ENCODE measurements around the gene SLC6A16.
"Not testable (repeated sequence)": the region's sequence is repeated elsewhere in the genome, so short reads cannot be mapped to it uniquely, and the experiment has no call there.

The SLC6A16 gene

DNA sequence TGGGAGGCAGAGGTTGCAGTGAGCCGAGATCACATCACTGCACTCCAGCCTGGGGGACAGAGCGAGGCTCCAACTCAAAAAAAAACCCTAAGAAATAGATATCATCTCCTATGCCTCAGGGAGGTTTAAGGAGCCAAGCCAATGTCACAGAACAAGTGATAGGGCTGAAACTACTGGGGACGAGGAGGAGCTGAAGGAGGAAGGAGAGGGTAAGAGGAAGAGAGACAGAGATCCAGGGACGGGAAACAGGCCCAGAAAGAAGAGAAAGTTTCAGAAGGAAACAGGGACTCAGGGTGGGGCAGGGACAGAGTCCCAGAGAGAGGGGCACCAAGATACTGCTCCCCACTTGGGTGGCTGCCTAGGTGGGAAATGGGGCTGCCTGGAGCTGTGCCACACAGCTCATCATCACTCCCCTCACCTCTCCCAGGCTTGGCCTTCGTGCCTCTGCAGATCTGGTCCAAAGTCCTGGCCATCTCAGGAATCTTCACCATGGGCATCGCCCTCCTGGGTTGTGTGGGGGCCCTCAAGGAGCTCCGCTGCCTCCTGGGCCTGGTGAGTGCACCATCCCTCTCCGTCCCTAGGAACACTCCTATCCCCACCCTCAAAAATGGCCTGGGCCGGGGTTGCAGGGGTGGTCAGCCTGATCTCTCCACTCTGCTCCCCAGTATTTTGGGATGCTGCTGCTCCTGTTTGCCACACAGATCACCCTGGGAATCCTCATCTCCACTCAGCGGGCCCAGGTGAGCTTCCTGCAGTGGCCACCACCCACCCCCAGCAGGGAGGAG lies 11.7 kb upstream of the SLC6A16 start:
- Histone ChIP-seq H3K27me3 (no peaks in the 10 kb centered on the region), H3K9me3 (no peaks in the 10 kb centered on the region; the same call in 1 of the 2 replicates), H3K36me3 (no peaks in the 10 kb centered on the region), H3K4me1 (no peaks in the 10 kb centered on the region; the same call in 1 of the 2 replicates), H3K4me3 (ENCODE audit: low read depth, low read length) (no peak overlapping the region)
- no peak for DNase-seq
- TF ChIP-seq, protein P1, sequence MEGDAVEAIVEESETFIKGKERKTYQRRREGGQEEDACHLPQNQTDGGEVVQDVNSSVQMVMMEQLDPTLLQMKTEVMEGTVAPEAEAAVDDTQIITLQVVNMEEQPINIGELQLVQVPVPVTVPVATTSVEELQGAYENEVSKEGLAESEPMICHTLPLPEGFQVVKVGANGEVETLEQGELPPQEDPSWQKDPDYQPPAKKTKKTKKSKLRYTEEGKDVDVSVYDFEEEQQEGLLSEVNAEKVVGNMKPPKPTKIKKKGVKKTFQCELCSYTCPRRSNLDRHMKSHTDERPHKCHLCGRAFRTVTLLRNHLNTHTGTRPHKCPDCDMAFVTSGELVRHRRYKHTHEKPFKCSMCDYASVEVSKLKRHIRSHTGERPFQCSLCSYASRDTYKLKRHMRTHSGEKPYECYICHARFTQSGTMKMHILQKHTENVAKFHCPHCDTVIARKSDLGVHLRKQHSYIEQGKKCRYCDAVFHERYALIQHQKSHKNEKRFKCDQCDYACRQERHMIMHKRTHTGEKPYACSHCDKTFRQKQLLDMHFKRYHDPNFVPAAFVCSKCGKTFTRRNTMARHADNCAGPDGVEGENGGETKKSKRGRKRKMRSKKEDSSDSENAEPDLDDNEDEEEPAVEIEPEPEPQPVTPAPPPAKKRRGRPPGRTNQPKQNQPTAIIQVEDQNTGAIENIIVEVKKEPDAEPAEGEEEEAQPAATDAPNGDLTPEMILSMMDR (IDR thresholded peaks at IDR 0.05; ENCODE audit: low read depth, low read length), result no peak

DNA sequence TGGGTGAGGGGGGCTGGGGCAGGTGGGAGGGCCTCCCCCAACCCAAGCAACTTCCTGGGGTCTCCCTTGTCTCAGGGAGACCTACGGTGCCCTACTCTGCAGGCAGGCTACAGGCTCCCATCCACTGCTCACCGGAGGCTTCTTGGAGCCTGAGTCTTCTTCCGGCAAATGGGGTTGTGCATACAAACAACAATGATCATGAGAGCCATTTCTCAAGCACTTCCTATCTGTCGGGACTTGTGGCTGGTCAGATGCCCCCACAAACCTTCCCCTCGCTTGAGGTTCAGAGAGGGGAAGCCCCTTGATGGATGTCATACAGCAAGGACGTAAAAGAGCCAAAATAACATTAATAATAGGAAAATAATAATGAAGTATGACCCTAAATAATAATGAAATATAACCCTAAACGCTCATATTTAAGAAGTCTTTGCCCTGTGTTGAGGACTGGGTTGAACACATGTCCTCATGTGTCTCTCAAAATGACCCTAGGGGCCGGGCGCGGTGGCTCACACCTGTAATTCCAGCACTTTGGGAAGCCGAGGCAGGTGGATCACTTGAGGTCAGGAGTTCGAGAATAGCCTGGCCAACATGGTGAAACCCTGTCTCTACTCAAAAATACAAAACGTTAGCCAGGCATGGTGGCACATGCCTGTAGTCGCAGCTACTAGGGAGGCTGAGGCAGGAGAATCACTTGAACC lies 10.9 kb upstream of the SLC6A16 start:
- Histone ChIP-seq H3K36me3 (no peaks in the 10 kb centered on the region), H3K4me3 (ENCODE audit: low read depth, low read length) (no peak overlapping the region), H3K9me3 (no peaks in the 10 kb centered on the region; the same call in 1 of the 2 replicates), H3K27me3 (no peaks in the 10 kb centered on the region), H3K4me1 (no peaks in the 10 kb centered on the region; the same call in 1 of the 2 replicates)
- TF ChIP-seq, protein P1 (IDR thresholded peaks at IDR 0.05; ENCODE audit: low read depth, low read length), result no peak
- DNase-seq, result no peak

DNA sequence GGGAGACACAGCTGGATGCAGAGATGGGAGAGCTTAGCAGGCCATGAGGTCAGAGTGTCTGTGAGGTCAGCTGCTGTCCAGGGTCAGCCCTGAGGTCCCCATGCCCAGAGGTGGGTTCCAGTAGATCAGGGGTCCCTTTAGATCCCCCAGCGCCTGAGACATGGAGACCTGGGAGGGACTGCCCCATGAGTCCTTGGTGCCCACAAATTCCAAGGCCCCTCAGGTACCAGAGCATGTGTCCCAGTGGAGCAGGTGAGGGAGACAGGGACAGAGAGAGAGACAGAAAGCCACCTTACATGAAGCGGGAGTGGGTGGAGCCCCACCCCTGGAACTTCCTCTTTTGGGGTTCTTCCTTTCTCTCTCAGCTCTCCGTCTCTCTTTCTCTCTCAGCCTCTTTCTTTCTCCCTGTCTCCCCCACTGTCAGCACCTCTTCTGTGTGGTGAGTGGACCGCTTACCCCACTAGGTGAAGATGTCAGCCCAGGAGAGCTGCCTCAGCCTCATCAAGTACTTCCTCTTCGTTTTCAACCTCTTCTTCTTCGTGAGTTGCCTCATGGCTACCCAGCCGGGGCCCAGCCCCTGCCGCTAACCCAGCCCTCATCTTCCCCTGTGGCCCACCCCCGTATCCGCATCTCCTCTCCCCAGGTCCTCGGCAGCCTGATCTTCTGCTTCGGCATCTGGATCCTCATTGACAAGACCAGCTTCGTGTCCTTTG lies 10.2 kb upstream of the SLC6A16 start, which contains the start of gene CD37:
CD37 (plus strand) TSS at position 336 of the 713 bp plus-strand sequence; CDS start at position 471, 135 bp downstream.
- H3K27me3 ChIP-seq, result no peaks in the 10 kb centered on the region
- H3K4me3 ChIP-seq (ENCODE audit: low read depth, low read length), result no peak within 1 kb of the TSS
- H3K4me1 ChIP-seq, result no peaks in the 10 kb centered on the region; the same call in 1 of the 2 replicates
- no peaks in the 10 kb centered on the region; the same call in 1 of the 2 replicates for H3K9me3 ChIP-seq
- TF ChIP-seq, protein P1 (IDR thresholded peaks at IDR 0.05; ENCODE audit: low read depth, low read length), result no peak
- no peaks in the 10 kb centered on the region for H3K36me3 ChIP-seq
- no peak for DNase-seq

DNA sequence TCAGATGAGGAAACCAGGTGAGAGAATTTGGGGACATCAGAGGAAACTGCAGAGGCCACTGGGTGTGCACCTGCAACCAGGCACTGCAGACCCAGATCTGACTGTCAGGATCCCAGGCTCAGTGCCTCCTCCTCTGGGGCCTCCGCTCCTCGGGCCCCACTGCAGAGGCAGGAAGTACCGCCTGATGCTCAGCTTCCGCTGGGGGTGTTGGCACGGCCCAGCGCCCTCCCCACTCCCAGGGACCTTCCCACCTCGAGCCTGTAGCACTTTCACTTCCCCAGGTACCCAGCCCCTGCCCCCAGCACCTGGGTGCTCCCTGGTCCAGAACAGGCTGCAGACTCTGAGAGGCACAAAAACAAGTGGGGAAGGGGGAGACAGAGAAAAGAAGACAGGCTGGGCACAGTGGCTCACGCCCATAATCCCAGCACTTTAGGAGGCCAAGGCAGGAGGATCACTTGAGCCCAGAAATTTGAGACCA lies 8.9 kb upstream of the SLC6A16 start:
- TF ChIP-seq, protein P1 (IDR thresholded peaks at IDR 0.05; ENCODE audit: low read depth, low read length), result no peak
- Histone ChIP-seq H3K36me3 (no peaks in the 10 kb centered on the region), H3K4me1 (no peaks in the 10 kb centered on the region), H3K9me3 (no peaks in the 10 kb centered on the region), H3K27me3 (no peaks in the 10 kb centered on the region), H3K4me3 (ENCODE audit: low read depth, low read length) (no peak overlapping the region)
- no peak for DNase-seq

DNA sequence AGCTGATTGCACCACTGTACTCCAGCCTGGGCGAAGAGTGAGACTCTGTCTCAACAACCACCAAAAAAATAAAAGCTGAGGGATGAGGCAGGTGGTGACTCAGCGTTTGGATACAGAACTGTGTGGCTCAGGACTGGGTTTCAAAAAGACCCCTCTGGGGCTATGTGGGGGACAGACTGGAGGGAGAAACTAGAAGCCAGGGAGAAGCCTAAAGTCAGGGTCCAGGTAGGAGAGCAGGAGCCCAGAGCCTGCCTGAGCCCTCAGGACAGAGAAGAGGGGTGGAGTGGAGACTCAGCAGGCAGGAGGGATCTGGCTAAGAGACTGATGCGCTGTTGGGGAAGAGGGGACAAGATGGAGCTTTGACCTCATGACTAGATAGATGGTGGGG lies 8.4 kb upstream of the SLC6A16 start:
- no peak for DNase-seq
- Histone ChIP-seq H3K36me3 (no peaks in the 10 kb centered on the region), H3K27me3 (no peaks in the 10 kb centered on the region), H3K4me1 (no peaks in the 10 kb centered on the region), H3K4me3 (ENCODE audit: low read depth, low read length) (no peak overlapping the region), H3K9me3 (no peaks in the 10 kb centered on the region)
- TF ChIP-seq, protein P1 (IDR thresholded peaks at IDR 0.05; ENCODE audit: low read depth, low read length), result no peak

DNA sequence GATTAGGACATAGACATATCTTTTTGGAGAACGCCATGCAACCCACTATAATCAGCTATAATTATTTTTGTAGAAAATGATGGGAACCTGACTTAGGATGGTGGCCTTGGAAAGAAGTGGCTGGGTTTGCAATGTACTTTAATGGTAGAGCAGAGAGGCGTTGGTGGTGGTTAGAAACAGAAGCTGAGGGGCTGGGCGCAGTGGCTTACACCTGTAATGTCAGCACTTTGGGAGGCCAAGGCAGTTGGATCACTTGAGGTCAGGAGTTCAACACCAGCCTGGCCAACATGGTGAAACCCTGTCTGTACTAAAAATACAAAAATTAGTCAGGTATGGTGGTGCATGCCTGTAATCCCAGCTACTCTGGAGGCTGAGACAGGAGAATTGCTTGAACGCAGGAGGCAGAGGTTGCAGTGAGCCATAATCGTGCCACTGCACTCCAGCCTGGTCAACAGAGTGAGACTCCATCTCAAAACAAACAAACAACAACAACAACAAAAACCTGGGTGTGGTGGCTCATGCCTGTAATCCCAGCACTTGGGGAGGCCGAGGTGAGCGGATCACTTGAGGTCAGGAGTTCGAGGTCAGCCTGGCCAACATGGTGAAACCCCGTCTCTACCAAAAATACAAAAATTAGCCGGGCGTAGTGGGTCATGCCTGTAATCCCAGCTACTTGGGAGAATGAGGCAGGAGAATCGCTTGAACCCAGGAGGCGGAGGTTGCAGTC lies 7.9 kb upstream of the SLC6A16 start:
- not testable (repeated sequence) for DNase-seq; H3K27me3 ChIP-seq; H3K36me3 ChIP-seq; H3K4me3 ChIP-seq (ENCODE audit: low read depth, low read length); H3K9me3 ChIP-seq; H3K4me1 ChIP-seq

Measured in BE2C (cell line).